Activated CD4-positive, alpha-beta T cell treated with anti-CD3 and anti-CD28 coated beads, Interleukin-2, amount 50 U/mL, for 4 hours (primary cell): ENCODE results near the gene TK2.
"Not testable (repeated sequence)": the region's sequence is repeated elsewhere in the genome, so short reads cannot be mapped to it uniquely, and the experiment has no call there.

Source experiments
- DNase-seq, 2 experiments: peaks; one replicate each; pipeline ENCODE4 v3.0.0-alpha.2; 2020

TK2 gene

DNA sequence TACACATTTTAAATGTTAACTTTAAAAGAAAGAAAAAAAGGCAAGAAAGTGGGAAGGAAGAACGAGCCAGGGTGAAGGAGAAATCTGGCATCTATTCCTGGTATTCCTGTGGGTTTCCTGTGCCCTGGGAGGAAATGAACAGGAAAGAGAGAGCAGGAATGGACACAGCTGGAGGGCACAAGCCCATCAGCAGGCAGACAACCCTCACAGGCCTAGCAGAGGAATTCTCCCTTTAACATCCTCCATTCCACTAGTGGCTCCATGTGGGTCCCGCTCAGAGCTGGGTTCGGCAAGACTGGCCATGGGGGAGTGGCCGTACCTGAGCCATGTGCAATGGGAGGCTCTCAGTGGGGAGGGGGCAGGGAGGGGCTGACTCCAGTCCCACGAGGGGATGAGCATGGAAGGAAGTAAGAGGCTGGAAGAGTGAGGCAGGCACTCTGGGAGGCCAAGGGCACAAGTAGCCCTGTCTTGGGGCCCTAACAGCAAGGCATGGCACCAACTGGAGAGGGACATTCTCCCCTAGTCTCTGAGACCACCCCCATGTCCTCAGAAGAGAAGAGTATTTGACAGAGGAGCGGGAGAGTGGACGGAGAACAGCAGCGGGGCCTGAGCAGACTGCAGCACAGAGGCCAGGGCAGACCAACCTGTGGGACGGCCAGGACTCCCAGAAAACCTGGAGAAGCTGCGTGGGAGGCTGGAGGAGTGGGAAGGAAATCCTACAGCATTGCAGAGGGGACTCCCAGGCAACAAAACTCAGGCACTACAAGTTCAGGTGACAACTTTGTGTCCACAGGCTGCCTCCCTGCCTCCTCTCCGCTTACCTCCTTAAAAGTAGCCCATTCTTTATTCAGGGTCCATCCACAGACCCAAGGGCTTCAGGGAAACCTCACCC is 30.2 kb downstream of the TK2 start:
- no peak for DNase-seq

DNA sequence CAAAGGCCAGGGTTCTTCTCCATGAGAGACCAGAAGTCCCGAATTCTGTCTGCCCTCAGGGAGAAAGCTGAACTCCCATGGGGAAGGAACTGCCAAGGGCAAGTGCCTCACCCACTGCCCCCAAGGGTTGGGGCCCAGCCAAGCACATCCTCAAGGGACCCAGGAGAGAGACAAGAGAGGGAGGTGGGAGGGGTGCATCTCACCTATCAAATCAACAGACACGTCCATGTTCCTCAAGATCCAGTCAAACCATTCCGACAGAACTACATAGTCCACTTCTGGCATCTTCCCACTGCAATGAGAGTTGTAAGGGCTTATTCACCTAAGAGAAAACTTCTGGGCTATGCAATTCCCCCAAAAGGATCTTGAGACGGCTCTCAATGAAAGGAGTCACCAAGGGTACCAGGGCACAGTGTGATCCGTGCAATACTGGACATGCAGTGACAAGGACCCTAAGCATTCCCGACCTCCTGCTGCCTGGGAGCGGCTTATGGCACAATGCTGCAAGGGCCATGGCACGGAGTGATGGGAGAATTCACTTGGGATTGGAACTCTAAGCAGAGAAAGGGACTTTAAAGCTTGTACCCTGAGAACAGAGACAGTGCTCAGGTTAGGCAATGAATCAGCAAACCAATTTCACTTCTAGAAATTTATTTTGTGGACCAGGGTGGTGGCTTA is 32.2 kb downstream of the TK2 start:
- no peak for DNase-seq

DNA sequence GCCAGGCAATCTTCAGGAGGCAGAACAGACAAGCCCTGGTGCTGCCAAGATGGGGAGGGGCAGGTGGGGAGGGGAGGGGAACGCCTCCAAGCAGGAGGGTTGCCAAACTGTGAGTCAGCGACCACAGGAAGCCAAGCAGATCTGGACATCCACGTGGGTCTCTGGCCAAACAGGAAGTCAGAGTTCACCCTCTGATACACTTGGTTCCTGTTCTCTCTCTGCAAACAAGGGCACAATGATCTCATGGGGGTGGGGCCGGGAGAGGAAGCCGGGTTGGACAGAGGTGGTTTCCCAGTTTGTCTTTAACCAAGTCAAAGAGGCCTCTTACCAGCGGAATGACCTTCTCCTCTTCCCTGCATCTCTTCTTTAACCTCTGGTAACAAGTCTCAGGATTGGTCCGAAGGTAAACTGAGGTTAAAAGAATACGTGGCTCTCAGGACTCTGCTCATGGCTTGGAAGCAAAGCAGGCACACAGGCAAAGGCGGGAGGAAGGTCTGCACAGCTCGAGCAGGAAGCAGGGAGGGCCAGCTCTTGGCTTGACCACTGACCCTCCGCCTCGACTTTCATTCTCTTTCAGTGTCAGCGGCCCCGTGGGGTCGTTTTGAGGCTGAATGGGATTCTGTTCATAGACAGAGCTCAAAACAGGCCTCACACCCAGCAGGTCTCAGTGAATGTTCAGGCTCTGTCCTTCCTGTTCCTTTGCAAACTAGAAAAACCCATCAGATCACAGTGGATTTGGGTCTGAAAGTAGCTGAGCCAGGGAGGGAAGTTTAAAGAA is 32.9 kb downstream of the TK2 start:
- peak; percentile 63 to 64 for DNase-seq

DNA sequence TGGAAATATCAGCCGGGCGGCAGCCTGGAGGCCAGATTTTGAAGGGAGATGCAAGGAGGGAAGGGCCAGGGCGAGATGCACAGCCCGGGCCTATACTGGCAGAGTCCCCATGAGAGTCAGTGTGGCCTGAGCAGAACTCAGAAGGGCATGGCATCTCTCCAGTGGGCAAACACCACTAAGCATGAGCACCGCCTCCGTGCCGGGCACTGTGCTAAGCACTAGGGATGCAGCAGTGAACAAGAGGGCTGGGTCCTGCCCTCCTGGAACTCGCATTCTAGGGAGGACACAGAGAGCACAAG is 33.5 kb downstream of the TK2 start:
- no peak for DNase-seq

DNA sequence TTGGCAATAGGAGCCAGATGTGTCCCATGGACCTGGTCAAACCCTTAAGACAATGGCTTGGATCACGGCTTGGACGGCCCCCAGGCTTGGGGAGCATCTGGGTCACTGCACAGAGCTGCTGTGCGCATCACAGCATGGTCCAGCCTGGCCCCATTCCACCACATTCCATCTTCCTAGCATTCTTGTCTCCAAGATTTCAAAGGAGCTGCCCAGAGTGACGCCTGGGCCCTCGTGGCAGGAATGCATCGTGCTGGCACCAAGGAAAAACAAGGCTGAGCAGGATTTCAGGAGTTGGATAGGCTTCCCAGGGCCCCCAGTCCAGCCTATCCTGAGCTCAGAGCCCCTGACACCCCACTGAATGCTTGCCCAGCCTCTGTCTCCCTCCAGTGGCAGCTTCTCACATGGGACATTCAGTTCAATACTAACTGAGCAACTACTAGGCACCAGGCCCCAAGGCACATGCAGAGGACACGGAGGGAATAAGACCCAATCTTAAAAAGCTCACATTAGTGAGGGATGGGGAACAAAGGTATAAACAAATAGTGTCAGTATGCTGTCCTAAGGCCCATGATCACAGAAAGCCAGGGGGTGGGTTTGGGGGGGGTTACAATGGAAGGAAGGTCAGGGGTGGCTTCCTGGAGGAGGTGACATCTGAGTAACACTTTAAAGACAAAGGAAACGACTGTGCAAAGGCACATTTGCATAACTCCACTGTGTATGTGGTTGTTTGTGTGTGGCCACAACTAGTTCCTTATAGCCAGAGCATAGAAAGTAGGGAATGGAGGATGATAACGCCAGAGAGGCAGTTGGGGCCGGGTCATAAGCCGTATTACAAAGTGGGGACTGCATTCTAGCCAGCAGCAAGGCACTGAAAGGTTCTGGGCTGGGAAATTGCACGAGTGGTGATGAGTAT is 34.1 kb downstream of the TK2 start:
- no peak for DNase-seq

DNA sequence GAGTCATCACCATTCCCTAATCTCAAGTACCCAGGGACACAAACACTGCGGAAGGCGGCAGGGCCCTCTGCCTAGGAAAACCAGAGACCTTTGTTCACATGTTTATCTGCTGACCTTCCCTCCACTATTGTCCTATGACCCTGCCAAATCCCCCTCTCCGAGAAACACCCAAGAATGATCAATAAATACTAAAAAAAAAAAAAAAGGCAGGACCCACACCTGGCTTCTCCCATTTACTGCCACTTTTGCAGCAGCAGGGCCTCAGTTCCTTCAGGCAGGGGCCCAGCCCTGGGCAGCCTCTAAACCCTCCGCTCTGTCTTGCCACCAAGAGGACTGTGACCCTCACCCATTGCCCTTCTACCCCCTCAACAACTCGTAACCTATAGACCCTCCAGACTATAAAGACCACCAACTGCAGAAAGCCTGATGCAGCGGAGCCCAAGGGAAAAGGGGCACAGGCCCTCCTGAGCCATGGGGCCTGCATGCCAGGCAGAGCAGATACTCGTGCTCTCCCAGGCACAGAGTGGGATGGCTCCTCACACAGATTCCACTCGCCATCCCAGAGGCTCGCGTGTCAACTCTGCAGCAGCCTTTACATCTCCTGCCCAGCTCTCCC is 34.8 kb downstream of the TK2 start:
- DNase-seq = not testable (repeated sequence)

DNA sequence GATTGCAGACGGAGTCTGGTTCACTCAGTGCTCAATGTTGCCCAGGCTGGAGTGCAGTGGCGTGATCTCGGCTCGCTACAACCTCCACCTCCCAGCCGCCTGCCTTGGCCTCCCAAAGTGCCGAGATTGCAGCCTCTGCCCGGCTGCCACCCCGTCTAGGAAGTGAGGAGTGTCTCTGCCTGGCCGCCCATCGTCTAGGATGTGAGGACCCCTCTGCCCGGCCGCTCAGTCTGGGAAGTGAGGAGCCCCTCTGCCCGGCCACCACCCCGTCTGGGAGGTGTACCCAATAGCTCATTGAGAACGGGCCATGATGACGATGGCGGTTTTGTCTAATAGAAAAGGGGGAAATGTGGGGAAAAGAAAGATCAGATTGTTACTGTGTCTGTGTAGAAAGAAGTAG is 35.5 kb downstream of the TK2 start:
- DNase-seq = not testable (repeated sequence)

DNA sequence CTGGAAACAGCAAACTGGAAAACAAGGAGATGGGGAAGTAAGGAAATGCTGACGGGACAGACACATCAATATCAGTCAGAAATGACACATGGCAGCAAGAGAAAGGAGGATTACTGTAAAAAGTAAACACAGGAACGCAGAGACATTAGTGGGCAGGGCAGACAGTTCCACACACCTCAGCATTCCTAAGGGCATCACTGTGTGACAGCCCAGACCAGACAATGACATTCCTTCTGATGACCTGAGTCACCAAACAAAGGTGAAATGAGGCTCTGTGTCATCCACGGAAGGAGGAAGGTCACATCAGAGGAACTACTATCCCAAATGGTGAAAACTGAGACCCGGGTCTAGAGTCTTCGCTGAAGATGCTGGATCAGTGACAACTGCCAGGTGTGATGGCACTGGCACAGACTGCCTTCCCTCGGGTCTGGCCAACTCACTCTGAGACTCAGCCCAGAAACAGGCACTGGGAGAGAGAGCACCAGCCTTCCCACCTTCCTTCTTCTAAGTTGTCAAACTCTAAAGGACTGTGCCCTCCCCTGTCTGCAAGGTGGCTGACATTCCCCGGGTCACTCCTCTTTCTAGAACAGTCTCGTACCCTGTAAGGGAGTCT is 36.7 kb downstream of the TK2 start:
- no peak for DNase-seq

DNA sequence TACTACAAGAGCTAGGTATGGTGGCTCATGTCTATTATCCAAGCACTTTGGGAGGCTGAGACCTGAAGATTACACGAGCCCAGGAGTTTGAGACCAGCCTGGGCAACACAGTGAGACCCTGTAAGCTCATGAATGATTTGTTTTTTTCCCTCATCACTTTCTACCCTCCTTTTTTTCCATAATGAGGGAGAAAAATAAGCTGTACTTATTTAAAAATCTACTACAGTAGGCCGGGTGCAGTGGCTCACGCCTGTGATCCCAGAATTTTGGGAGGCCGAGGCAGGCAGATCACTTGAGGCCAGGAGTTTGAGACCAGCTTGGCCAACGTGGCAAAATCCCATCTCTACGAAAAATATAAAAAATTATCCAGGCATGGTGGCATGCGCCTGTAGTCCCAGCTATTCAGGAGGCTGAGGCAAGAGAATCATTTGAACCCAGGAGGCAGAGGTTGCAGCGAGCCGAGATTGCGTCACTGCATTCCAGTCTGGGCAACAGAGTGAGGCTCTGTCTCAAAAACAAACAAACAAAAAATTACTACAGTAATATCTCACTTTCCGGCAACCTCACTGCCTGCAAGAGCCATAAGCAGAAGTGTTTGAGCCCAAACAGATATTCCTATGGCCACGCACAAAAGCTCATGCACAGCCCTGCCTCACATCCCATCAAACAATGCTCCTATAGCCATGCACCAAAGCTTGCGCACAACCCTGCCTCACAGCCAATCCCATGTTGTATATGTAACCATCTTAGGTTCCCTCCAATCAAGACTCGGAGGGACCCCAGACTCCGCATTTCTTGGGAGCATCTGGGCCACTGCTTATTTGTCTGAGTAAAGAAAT is 37.4 kb downstream of the TK2 start:
- no peak for DNase-seq

DNA sequence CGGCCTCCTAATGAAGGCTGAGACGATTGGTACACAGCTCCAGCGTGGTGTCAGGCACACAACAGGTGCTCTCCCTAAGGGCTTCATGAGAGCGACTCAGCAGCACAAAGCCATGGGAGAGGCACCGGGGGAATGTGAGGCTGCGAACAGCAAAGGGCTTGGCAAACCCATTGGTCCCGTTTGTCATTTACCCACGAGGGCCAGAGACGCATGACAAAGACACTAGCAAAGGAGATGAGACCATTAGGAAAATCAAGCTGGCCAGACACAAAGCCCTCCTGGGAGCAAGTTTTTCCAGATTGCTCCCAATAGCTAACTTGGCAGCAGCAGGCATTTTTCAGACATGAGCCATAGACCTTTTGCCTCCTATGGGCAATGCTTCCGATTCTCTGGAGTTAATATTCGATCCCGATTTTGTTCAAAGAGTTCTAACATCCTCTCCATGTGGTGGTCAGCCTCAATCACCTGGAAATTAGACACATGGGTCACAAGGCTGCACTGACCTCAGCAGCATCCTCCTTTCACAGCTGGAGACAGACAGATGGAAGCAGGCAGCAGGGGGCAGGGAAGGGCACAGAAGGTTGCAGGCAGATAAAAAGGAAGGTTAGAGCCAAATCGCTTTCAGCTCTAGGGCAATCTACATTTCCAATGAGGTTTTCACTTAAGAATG is 38.2 kb downstream of the TK2 start:
- DNase-seq = no peak

DNA sequence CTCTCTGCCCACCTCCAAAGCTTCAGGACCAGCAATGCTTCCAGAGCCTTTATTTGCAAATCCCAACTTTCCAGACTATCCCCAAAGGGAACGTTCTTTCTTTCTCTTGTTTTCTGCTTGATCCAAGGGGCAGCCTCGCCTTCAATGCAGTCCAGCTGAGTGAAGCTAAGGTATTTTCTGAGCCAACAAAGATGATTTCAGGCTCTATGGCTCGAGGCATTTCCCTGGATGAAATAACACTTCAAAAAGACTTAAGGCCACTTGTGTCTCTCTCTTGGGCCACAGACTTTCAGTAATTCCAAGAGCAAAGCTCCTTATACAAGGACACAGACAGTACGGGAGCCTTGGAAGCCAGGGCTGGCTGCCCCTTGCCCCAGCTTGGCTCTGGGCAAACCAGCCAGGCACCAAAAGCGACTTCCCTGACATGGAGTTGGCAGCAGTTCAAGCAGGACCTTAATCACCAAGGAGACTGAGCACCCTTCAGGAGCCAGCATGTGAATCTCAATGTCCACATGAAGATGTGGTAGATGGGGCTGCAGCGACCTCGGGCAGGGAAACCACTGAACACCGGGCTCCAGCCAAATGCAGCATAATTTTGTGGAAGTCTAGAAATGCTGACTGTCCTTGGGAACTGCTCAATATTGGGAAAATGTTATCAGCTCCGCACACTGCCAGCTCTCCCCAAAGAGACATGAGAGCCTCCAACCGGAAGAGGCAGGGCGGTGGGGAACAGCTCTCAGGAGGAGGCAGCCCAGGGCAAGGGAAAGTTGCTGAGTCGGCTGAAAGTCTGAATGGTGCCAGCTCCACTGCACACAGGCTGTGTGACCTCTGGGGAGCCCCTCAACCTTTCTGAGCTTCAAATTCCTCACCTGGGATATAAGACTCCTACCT is 39.0 kb downstream of the TK2 start:
- DNase-seq = no peak

DNA sequence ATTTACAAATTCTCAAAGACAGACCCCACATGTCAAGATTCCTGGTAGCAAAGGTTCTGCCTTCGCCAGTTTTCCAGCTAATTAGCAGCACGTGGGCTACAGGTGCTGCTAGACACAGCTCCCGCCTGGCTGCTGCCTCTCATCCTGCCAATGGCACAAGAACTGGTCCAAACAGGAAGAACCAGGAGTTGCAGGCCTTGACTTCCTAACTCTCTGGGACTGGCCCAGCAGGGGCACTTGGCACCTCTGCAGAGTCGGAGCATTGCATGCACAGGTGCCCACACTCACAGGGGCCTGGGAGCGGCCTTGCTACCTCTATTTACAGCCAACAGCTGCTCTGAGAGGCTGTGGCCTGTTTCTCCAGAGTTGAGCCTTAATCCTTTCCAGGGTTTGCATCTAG is 39.6 kb downstream of the TK2 start:
- DNase-seq = no peak

DNA sequence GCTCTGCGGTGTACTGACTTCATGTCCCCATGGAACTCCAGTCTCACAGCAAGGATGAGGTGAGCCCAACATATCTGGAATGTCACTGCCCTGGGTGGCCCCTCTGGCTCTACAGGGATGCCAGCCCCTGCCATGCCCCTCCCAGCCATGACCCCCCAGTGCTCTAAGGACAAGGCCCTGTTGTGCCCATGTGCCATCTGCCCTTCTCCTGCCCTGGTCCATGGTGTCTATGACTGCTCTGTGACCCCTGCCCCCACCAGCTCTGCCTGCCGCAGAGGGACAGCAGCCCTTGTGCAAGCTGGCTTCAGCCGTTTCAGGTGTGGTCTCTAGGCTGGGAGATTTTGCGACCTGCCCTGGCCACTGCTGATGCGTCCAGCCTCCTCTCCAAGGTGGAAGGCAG is 40.3 kb downstream of the TK2 start:
- no peak for DNase-seq

DNA sequence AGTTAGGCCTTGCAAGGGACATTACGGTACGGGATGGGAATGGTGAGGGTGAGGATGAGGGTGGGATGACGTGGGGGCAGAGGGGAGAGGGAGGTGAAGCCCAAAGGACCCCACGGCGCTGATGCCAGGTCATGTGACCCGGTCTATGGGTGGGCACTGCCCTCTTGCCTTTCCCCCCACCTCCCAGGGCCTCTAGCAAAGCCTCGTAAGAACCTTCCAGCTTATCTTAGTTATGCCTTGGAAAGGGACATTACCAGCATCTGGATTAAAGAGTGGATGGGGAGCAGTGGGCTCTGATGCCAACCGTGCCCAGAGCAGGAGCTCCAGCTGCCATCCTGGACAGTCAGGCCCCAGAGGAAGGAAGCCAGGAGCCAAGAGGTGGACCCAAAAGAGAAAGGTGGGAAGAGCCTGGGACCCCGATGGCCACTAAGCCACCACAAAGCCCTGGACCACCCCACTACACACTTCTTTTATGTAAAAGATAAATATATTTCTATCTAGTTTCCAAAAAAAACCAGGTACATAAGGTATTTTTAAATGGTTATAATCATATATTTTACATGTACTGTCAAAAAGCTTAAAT is 40.9 kb downstream of the TK2 start:
- DNase-seq = no peak

DNA sequence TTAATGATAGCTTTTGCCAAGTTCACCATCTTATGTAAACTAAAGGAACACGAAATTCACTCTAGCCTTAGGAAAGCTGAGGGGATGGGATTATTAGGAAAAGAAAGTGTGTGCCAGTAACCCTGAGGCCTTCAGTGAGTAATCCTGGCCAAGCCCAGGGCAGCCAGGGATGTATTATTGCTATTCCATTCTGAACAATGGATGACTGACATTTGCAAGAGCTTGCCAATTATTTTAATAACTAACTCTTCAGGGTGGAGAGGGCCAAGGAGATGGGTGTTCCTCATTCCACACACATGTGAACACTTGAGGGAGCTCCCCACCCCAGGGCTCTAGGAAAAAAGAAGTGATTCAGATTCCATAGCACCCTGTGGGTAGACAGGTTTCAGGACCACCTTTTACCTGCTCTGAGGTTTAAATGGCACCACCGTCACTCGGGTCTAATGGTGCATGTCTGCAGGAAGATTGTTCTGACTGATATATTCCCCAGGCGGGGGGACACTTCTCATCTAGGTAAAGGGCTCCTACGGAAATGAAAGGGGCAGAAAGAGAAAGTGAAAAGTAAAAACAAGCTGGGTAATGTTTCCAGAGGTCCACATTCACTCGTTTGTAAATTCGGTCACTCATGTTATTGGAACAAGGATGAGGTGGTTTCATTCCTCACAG is 41.5 kb downstream of the TK2 start:
- no peak for DNase-seq

DNA sequence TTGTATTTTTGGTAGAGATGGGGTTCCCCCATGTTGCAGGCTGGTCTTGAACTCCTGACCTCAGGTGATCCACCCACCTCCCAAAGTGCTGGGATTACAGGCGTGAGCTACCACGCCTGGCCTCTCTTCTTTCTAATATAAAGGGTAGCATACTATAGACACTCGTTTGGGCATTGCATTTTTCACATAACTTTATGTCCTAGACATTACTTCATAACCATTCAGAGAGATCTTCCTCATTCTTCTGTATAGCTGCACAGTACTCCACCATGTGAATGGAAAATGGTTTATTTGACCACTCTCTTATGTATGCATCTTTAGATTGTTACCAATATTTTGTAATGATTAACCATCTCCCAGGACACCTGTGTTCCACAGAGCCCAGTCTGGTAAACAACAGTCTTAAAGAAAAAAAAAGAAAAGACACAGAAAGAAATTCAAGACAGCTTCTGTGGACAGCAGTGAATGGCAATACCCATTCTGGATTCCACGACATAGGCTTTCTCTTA is 42.1 kb downstream of the TK2 start:
- DNase-seq = no peak

DNA sequence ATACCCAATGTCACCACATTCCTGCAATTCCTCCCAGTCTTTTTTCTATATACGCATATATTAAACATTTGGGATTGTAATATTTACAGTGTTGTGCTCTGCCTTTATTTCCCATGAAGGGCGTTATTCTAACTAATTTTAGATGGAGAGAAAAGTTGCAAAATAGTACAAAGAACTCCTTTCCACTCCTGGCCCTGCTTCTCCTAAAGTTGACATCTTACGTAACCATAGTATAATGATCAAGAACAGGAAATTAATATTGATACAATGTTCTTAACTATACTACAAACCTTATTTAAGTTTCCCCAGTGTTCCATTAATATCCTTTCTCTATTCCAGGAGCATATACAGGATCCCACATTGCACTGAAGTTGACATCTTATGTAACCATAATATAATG is 46.3 kb downstream of the TK2 start:
- no peak for DNase-seq

DNA sequence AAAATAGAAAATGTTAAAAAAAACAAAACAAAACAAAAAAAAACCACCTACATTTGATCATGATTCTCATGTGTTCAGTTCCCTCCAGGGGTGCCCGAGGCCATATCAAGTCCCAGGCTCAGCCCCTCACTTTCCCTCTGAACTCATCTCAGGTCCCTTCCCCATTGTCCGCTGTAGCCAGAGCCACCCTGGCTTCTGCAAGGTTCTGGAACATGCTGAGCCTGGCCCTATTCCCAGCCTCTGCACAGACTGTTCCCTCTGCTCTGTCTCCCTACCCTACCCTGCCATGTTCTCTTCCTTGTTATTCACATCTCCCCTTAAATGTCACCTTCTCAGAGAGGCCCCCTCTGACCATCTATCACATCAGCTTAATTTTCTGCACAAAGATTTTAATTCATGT is 46.9 kb downstream of the TK2 start:
- no peak for DNase-seq
